ENCODE measurements around the gene CENPQ.
A peak's percentile ranks its signal among the peaks of the same experiment; 100 is the strongest.

Gene CENPQ

GRCh38 chr6:49462927-49463611, at the start of gene CENPQ, which contains the start of gene MMUT:
CENPQ (plus strand) TSS chr6:49463370; CDS start chr6:49470177, 6,807 bp downstream.
MMUT (minus strand) TSS chr6:49463253; CDS start chr6:49459466, 3,787 bp downstream.
- in situ Hi-C loops (cut with MboI; ENCODE audit: low pct_unique_long_range_greater_than_20kb, low sequenced_read_pairs, unreplicated experiment): no loop called here
- DNase-seq (ENCODE audit: low spot score): peak; percentile 86
- no peak for TF ChIP-seq CTCF (IDR thresholded peaks at IDR 0.05; ENCODE audit: extremely low read depth, insufficient read depth, missing control alignments)

GRCh38 chr6:49415358-49415757, 47.8 kb upstream of the CENPQ start:
- in situ Hi-C loops (cut with MboI; ENCODE audit: low pct_unique_long_range_greater_than_20kb, low sequenced_read_pairs, unreplicated experiment): loop anchor here (25.0 kb wide), 1 partner anchor 1628 kb away; the partner anchor contains the start of gene OPN5
- no peak for TF ChIP-seq CTCF (IDR thresholded peaks at IDR 0.05; ENCODE audit: extremely low read depth, insufficient read depth, missing control alignments)
- no peak for DNase-seq (ENCODE audit: low spot score)

- no peak for TF ChIP-seq CTCF (IDR thresholded peaks at IDR 0.05; ENCODE audit: extremely low read depth, insufficient read depth, missing control alignments)
- in situ Hi-C loops (cut with MboI; ENCODE audit: low pct_unique_long_range_greater_than_20kb, low sequenced_read_pairs, unreplicated experiment): loop anchor here (25.0 kb wide), 1 partner anchor 1629 kb away; the partner anchor contains the start of gene OPN5
- no peak for DNase-seq (ENCODE audit: low spot score)
Measured at GRCh38 chr6:49416195-49416594, 47.0 kb upstream of the CENPQ start.

- no peak for DNase-seq (ENCODE audit: low spot score)
- TF ChIP-seq CTCF (IDR thresholded peaks at IDR 0.05; ENCODE audit: extremely low read depth, insufficient read depth, missing control alignments): no peak
- in situ Hi-C loops (cut with MboI; ENCODE audit: low pct_unique_long_range_greater_than_20kb, low sequenced_read_pairs, unreplicated experiment): loop anchor here (25.0 kb wide), 1 partner anchor 1637 kb away; the partner anchor contains the start of gene OPN5
Measured at GRCh38 chr6:49423817-49424216, 39.4 kb upstream of the CENPQ start.

- no peak for DNase-seq (ENCODE audit: low spot score)
- in situ Hi-C loops (cut with MboI; ENCODE audit: low pct_unique_long_range_greater_than_20kb, low sequenced_read_pairs, unreplicated experiment): no loop called here
- no peak for TF ChIP-seq CTCF (IDR thresholded peaks at IDR 0.05; ENCODE audit: extremely low read depth, insufficient read depth, missing control alignments)
Measured at GRCh38 chr6:49430187-49430586, 33.0 kb upstream of the CENPQ start.

GRCh38 chr6:49430866-49431265, 32.3 kb upstream of the CENPQ start:
- TF ChIP-seq CTCF (IDR thresholded peaks at IDR 0.05; ENCODE audit: extremely low read depth, insufficient read depth, missing control alignments): no peak
- in situ Hi-C loops (cut with MboI; ENCODE audit: low pct_unique_long_range_greater_than_20kb, low sequenced_read_pairs, unreplicated experiment): no loop called here

More at GRCh38 chr6:49430866-49431265, 32.3 kb upstream of the CENPQ start:
- DNase-seq (ENCODE audit: low spot score): no peak

All from GM13977 (cell line).